BLaER1 (cell line): ENCODE measurements around the gene SDR42E2.
"Not testable (repeated sequence)": the region's sequence is repeated elsewhere in the genome, so short reads cannot be mapped to it uniquely, and the experiment has no call there.

ENCODE experiments used
- H3K27ac ChIP-seq: shearing (Covaris generic); formaldehyde crosslinking; 2 replicates; pipeline ENCODE4 v1.8.1; 2022
- H3K27me3 ChIP-seq: shearing (Covaris generic); formaldehyde crosslinking; 2 replicates; pipeline ENCODE4 v1.8.1; 2022
- H3K36me3 ChIP-seq: shearing (Covaris generic); formaldehyde crosslinking; 2 replicates; pipeline ENCODE4 v1.8.1; 2022
- H3K4me1 ChIP-seq: shearing (Covaris generic); formaldehyde crosslinking; 2 replicates; pipeline ENCODE4 v1.8.1; 2022
- H3K4me2 ChIP-seq: shearing (Covaris generic); formaldehyde crosslinking; 2 replicates; pipeline ENCODE4 v1.8.1; 2022
- H3K4me3 ChIP-seq: shearing (Covaris generic); formaldehyde crosslinking; 2 replicates; pipeline ENCODE4 v1.8.1; 2022
- H3K9ac ChIP-seq: shearing (Covaris generic); formaldehyde crosslinking; 2 replicates; pipeline ENCODE4 v1.8.1; 2022
- H3K9me3 ChIP-seq: shearing (Covaris generic); formaldehyde crosslinking; 2 replicates; pipeline ENCODE4 v1.8.1; 2022
- H4K20me1 ChIP-seq: shearing (Covaris generic); formaldehyde crosslinking; 2 replicates; pipeline ENCODE4 v1.8.1; 2022
- Cebpa-rat ChIP-seq: shearing (Covaris generic); IDR thresholded peaks from 2 replicates; pipeline ENCODE4 v1.8.1; 2022

SDR42E2 gene

GRCh38 chr16:22161401-22161800 lies 905 bp upstream of the SDR42E2 start:
- Histone ChIP-seq H3K4me3 (no peak overlapping the region), H3K9me3 (no peaks in the 10 kb centered on the region; the same call in 1 of the 2 replicates), H3K27me3 (no peaks in the 10 kb centered on the region), H4K20me1 (no peaks in the 10 kb centered on the region), H3K36me3 (no peaks in the 10 kb centered on the region), H3K9ac (no peak overlapping the region), H3K27ac (no peak overlapping the region), H3K4me2 (no peak overlapping the region), H3K4me1 (peaks cover 8% of the 10 kb centered on the region; the same call in 1 of the 2 replicates)
- no peak for TF ChIP-seq Cebpa-rat

- no peak overlapping the region for H3K4me2 ChIP-seq
- H4K20me1 ChIP-seq: no peaks in the 10 kb centered on the region
- H3K4me1 ChIP-seq: peaks cover 8% of the 10 kb centered on the region; the same call in 1 of the 2 replicates
- no peaks in the 10 kb centered on the region for H3K36me3 ChIP-seq
- no peaks in the 10 kb centered on the region for H3K27me3 ChIP-seq
- H3K9ac ChIP-seq: no peak overlapping the region
- TF ChIP-seq Cebpa-rat: no peak
- H3K4me3 ChIP-seq: no peak overlapping the region
- no peaks in the 10 kb centered on the region; the same call in 1 of the 2 replicates for H3K9me3 ChIP-seq
- H3K27ac ChIP-seq: no peak overlapping the region
Measured at GRCh38 chr16:22162656-22163009, 327 bp downstream of the SDR42E2 start.

DNA sequence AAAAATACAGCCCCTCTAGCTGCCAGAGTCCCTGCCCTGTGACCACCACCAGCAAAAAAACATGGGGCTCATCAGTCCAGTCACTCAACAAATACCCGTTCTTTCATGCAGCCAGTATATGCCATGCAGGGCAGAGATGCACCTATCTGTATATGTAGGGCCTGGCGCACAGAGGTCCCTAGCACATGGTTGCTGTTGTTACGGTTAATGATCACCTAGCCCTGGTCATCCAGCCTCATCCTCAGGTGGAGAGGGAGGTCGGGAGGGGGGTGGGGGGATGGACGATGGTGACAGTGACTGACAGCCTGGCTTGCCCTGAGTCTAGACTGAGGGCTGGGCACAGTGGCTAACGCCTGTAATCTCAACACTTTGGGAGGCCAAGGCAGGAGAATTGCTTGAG lies 1.5 kb downstream of the SDR42E2 start:
- H3K4me2 ChIP-seq: no peak overlapping the region
- no peak for TF ChIP-seq Cebpa-rat
- H3K9ac ChIP-seq: no peak overlapping the region
- H3K36me3 ChIP-seq: no peaks in the 10 kb centered on the region
- no peak overlapping the region for H3K27ac ChIP-seq
- no peaks in the 10 kb centered on the region for H4K20me1 ChIP-seq
- no peaks in the 10 kb centered on the region for H3K27me3 ChIP-seq
- H3K9me3 ChIP-seq: no peaks in the 10 kb centered on the region; the same call in 1 of the 2 replicates
- peaks cover 8% of the 10 kb centered on the region; the same call in 1 of the 2 replicates for H3K4me1 ChIP-seq
- H3K4me3 ChIP-seq: no peak overlapping the region

DNA sequence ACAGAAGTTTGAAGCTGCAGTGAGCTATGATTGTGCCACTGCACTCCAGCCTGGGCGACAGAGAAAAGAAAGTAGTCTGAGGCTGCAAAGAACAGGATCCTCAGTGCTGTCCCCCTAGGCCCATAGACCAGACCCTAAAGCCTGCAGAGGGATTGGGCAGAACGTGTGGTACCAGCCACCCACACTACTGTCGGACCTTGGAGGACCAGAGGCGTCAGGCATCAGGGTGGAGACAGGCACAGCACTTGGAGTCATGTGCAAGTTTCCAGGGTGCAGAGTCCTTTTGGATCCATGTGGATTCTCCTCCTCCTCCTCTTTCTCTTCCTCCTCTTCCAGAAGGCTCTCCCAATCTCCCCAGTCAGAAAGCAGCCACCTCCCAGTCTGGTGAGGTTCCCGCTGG lies 2.2 kb downstream of the SDR42E2 start:
- Histone ChIP-seq H3K9ac (no peak overlapping the region), H3K36me3 (no peaks in the 10 kb centered on the region), H3K4me2 (no peak overlapping the region), H4K20me1 (no peaks in the 10 kb centered on the region), H3K9me3 (no peaks in the 10 kb centered on the region; the same call in 1 of the 2 replicates), H3K4me1 (peaks cover 8% of the 10 kb centered on the region; the same call in 1 of the 2 replicates), H3K4me3 (no peak overlapping the region), H3K27me3 (no peaks in the 10 kb centered on the region), H3K27ac (no peak overlapping the region)
- TF ChIP-seq Cebpa-rat: no peak

GRCh38 chr16:22165508-22166285 lies 3.4 kb downstream of the SDR42E2 start:
- Histone ChIP-seq H3K36me3 (no peaks in the 10 kb centered on the region), H3K9ac (no peak overlapping the region), H3K27ac (no peak overlapping the region), H3K27me3 (no peaks in the 10 kb centered on the region), H3K9me3 (no peaks in the 10 kb centered on the region; the same call in 1 of the 2 replicates), H4K20me1 (no peaks in the 10 kb centered on the region), H3K4me2 (peak overlapping the region; percentile 16; the same call in 1 of the 2 replicates), H3K4me3 (no peak overlapping the region), H3K4me1 (peaks cover 8% of the 10 kb centered on the region; the same call in 1 of the 2 replicates)
- no peak for TF ChIP-seq Cebpa-rat

GRCh38 chr16:22171953-22172352 lies 9.6 kb downstream of the SDR42E2 start:
- TF ChIP-seq Cebpa-rat: no peak
- Histone ChIP-seq H3K4me1 (peaks cover 17% of the 10 kb centered on the region), H3K9me3 (no peaks in the 10 kb centered on the region), H3K9ac (no peak overlapping the region), H3K27ac (no peak overlapping the region), H3K27me3 (no peaks in the 10 kb centered on the region), H3K36me3 (no peaks in the 10 kb centered on the region), H3K4me2 (no peak overlapping the region), H3K4me3 (no peak overlapping the region), H4K20me1 (no peaks in the 10 kb centered on the region)

DNA sequence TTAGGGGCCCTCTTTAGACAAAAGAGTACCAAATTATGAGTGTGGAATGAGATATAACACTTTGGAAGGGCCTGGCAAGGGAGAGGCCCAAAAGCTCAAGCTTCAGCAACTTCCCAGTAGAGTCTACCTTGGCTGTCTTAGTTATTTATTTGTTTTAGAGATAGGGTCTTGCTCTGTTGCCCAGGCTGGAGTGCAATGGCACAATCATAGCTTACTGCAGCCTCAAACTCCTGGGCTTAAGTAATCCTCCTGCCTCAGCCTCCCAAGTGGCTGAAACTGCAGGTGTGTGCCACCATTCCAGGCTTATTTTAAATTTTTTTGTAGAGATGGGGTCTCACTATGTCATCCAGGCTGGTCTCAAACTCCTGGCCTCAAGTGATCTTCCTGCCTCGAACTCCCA lies 10.3 kb downstream of the SDR42E2 start:
- H3K9ac ChIP-seq, H4K20me1 ChIP-seq, H3K27me3 ChIP-seq, H3K4me2 ChIP-seq, H3K4me3 ChIP-seq, H3K9me3 ChIP-seq, H3K27ac ChIP-seq, H3K36me3 ChIP-seq: not testable (repeated sequence)
- peaks cover 17% of the 10 kb centered on the region for H3K4me1 ChIP-seq

DNA sequence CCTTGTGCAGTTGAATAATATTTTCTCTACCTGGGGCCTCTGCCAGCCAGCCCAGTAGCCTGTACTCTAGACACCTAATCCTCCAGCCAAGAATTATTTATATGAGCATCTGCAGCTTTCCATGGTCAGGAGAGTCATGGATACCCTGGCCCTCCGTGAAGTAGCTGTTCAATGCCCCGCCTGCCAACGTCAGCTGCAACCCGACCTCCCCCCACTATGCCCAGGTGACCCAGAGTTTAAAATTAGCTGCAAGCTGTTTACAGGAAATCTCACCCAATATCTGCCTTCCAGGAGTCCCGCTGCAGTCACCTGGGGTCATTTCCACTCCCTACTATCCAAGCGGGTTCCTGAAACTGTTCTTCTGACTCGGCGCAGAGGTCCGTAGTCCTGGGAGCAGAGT lies 12.3 kb downstream of the SDR42E2 start:
- H3K4me3 ChIP-seq: no peak overlapping the region
- H3K27ac ChIP-seq: no peak overlapping the region
- no peaks in the 10 kb centered on the region for H3K36me3 ChIP-seq
- peak overlapping the region; percentile 29 for H3K4me2 ChIP-seq
- peaks cover 17% of the 10 kb centered on the region for H3K4me1 ChIP-seq
- H3K9me3 ChIP-seq: no peaks in the 10 kb centered on the region
- H3K9ac ChIP-seq: no peak overlapping the region
- no peaks in the 10 kb centered on the region for H3K27me3 ChIP-seq
- H4K20me1 ChIP-seq: no peaks in the 10 kb centered on the region
- TF ChIP-seq Cebpa-rat: no peak

DNA sequence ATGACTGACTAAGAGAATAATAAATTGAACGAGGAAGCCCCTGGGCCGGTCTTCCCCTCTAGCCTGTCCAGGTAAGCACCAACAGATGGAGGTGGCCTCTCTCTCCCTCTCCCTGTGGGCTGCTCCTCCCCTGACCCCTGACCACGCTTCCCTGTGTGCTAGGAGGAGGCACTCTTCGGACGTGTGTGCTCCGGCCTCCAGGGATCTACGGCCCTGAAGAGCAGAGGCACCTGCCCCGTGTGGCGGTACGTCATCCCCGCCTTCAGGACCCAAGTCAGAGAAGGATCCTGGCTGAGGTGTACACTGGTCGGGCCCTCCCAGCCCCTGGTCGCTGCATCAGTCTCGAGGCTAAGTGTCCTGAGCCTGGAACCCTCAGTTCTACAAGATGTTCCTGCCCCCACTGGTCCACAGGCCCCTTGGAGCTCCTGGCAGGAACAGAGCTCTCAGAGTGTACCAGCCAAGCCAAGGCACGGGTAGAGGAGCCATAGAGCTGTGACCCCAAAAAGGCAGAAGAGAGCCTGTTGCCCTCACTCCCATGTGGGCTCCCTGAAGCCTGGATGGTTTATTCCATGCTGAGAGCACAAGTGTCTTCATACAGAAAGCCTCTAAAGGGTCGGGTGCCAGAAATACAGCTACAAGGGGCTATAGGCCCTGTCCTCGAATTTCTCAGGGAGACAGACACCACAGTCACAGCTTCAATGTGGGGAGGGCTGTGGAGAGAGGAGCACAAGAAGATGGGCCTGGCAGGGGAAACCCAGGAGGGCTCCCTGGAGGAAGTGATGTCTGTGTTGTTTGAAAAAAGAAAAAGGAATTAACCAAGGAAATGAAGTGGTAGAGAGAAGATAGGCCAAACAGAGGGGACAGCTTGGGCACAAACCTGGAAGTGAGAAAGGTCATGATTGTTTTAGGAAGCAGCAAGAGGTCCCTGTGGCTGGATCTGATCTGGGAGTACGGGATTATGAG lies 15.9 kb downstream of the SDR42E2 start:
- no peak overlapping the region for H3K4me2 ChIP-seq
- no peak for TF ChIP-seq Cebpa-rat

GRCh38 chr16:22181426-22181825 lies 19.1 kb downstream of the SDR42E2 start:
- Histone ChIP-seq H3K9me3 (no peaks in the 10 kb centered on the region), H3K27ac (no peak overlapping the region), H3K27me3 (no peaks in the 10 kb centered on the region), H3K4me2 (no peak overlapping the region), H3K9ac (no peak overlapping the region), H3K4me3 (no peak overlapping the region), H4K20me1 (no peaks in the 10 kb centered on the region), H3K4me1 (no peaks in the 10 kb centered on the region), H3K36me3 (no peaks in the 10 kb centered on the region)
- TF ChIP-seq Cebpa-rat: no peak

More for the DNA sequence above, 15.9 kb downstream of the SDR42E2 start:
- Histone ChIP-seq H3K27ac (no peak overlapping the region), H3K27me3 (no peaks in the 10 kb centered on the region), H3K9me3 (no peaks in the 10 kb centered on the region), H3K4me3 (no peak overlapping the region), H3K4me1 (peaks cover 17% of the 10 kb centered on the region), H3K36me3 (no peaks in the 10 kb centered on the region), H3K9ac (no peak overlapping the region), H4K20me1 (no peaks in the 10 kb centered on the region)
